Breast epithelium (tissue), 3 donors: Measurements from ENCODE around the gene RPIA.

Experiments
- CTCF ChIP-seq, 3 donors: fragments of 450-650 bp; IDR thresholded peaks; one replicate each; pipeline ENCODE4 v1.5.1; 2016 to 2017; ENCODE audit warnings: antibody characterized with exemption in 3 of 3, mild to moderate bottlenecking in 3 of 3, moderate library complexity in 3 of 3
- POLR2A ChIP-seq: fragments of 450-650 bp; IDR thresholded peaks from one replicate; pipeline ENCODE4 v1.6.1; 2016; ENCODE audit warnings: antibody characterized with exemption, mild to moderate bottlenecking, moderate library complexity
- POLR2AphosphoS5 ChIP-seq, 3 donors: sonication (generic); formaldehyde crosslinking; IDR thresholded peaks; one replicate each; pipeline ENCODE4 v1.6.1; 2017; ENCODE audit warnings: antibody characterized with exemption in 3 of 3

- TF ChIP-seq POLR2AphosphoS5 (IDR thresholded peaks at IDR 0.05) (no peak), CTCF (IDR thresholded peaks at IDR 0.05) (no peak), POLR2A (no peak)
These were observed 56.5 kb downstream of the RPIA start for GRCh38 chr2:88747990-88748389.
